Ishikawa (cell line): Measurements from ENCODE around the gene AFDN.

Source experiments
- CEBPB ChIP-seq: IDR thresholded peaks from 2 replicates; pipeline ENCODE4 v1.6.1; 2012
- CREB1 ChIP-seq: IDR thresholded peaks from 2 replicates; pipeline ENCODE4 v1.6.1; 2012; ENCODE audit warnings: low read depth
- EGR1 ChIP-seq: IDR thresholded peaks from 2 replicates; pipeline ENCODE4 v1.6.1; 2012
- EP300 ChIP-seq: IDR thresholded peaks from 2 replicates; pipeline ENCODE4 v1.6.1; 2012; ENCODE audit warnings: borderline replicate concordance
- FOXM1 ChIP-seq: IDR thresholded peaks from 2 replicates; pipeline ENCODE4 v1.6.1; 2012; ENCODE audit warnings: low read depth, borderline replicate concordance
- MAX ChIP-seq: IDR thresholded peaks from 2 replicates; pipeline ENCODE4 v1.6.1; 2012
- NFIC ChIP-seq: IDR thresholded peaks from 2 replicates; pipeline ENCODE4 v1.6.1; 2012
- RAD21 ChIP-seq: IDR thresholded peaks from 2 replicates; pipeline ENCODE4 v1.6.1; 2012; ENCODE audit warnings: low read depth
- REST ChIP-seq: IDR thresholded peaks from 2 replicates; pipeline ENCODE4 v1.6.1; 2012; ENCODE audit warnings: low read depth, mild to moderate bottlenecking
- TAF1 ChIP-seq: IDR thresholded peaks from 2 replicates; pipeline ENCODE4 v1.6.1; 2012; ENCODE audit warnings: low read depth, mild to moderate bottlenecking
- TCF12 ChIP-seq: IDR thresholded peaks from 2 replicates; pipeline ENCODE4 v1.6.1; 2012; ENCODE audit warnings: low read depth
- TEAD4 ChIP-seq: IDR thresholded peaks from 2 replicates; pipeline ENCODE4 v1.6.1; 2012
- USF1 ChIP-seq: IDR thresholded peaks from 2 replicates; pipeline ENCODE4 v1.6.1; 2012
- YY1 ChIP-seq: IDR thresholded peaks from 2 replicates; pipeline ENCODE4 v1.6.1; 2012; ENCODE audit warnings: low read depth
- ZBTB7A ChIP-seq: IDR thresholded peaks from 2 replicates; pipeline ENCODE4 v1.6.1; 2012; ENCODE audit warnings: low read depth

The AFDN gene

GRCh38 chr6:167811040-167811439 lies 15.7 kb upstream of the AFDN start:
- 0 out of 2 replicates have a peak, but pooled peaks have one; percentile 17 for TF ChIP-seq NFIC
- TF ChIP-seq USF1: 0 out of 2 replicates have a peak, but pooled peaks have one; percentile 9
- TF ChIP-seq FOXM1: no peak
- TF ChIP-seq CREB1: no peak

- TF ChIP-seq EGR1 (no peak), EP300 (no peak), NFIC (no peak), TCF12 (no peak), FOXM1 (no peak), TEAD4 (no peak), TAF1 (no peak), CREB1 (no peak), MAX (no peak), REST (no peak), ZBTB7A (no peak), CEBPB (no peak), YY1 (no peak), RAD21 (no peak)
Observed at GRCh38 chr6:167811442-167812087, 15.1 kb upstream of the AFDN start.

GRCh38 chr6:167812088-167812487 lies 14.6 kb upstream of the AFDN start:
- TF ChIP-seq YY1 (no peak), EGR1 (no peak), CREB1 (no peak)

GRCh38 chr6:167815296-167815980 lies 11.3 kb upstream of the AFDN start:
- no peak for TF ChIP-seq EP300
- peak; percentile 10; the same call in 1 of the 2 replicates for TF ChIP-seq USF1
- TF ChIP-seq RAD21: no peak

- no peak for TF ChIP-seq TEAD4
- TF ChIP-seq CREB1: no peak
Observed at GRCh38 chr6:167817016-167817415, 9.7 kb upstream of the AFDN start.

GRCh38 chr6:167817729-167818128 lies 9.0 kb upstream of the AFDN start:
- TF ChIP-seq CEBPB: peak; percentile 98
- peak; percentile 85 for TF ChIP-seq FOXM1
- TF ChIP-seq RAD21: no peak
- TF ChIP-seq CREB1: no peak
- TF ChIP-seq EP300: peak; percentile 91
- peak; percentile 83 for TF ChIP-seq TEAD4
- no peak for TF ChIP-seq EGR1
- peak; percentile 91 for TF ChIP-seq TCF12
- peak; percentile 56; the same call in 1 of the 2 replicates for TF ChIP-seq MAX
- peak; percentile 70 for TF ChIP-seq NFIC

GRCh38 chr6:167819576-167819975 lies 7.1 kb upstream of the AFDN start:
- TF ChIP-seq NFIC (0 out of 2 replicates have a peak, but pooled peaks have one; percentile 16), TCF12 (no peak), REST (no peak), TAF1 (no peak), ZBTB7A (no peak)
